ENCODE data around the gene GCKR.

GCKR gene, protein sequence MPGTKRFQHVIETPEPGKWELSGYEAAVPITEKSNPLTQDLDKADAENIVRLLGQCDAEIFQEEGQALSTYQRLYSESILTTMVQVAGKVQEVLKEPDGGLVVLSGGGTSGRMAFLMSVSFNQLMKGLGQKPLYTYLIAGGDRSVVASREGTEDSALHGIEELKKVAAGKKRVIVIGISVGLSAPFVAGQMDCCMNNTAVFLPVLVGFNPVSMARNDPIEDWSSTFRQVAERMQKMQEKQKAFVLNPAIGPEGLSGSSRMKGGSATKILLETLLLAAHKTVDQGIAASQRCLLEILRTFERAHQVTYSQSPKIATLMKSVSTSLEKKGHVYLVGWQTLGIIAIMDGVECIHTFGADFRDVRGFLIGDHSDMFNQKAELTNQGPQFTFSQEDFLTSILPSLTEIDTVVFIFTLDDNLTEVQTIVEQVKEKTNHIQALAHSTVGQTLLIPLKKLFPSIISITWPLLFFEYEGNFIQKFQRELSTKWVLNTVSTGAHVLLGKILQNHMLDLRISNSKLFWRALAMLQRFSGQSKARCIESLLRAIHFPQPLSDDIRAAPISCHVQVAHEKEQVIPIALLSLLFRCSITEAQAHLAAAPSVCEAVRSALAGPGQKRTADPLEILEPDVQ

GRCh38 chr2:27496357-27497287, at the start of gene GCKR:
Gene GCKR (plus strand): TSS chr2:27496839. CDS start chr2:27496905, 66 bp downstream.
- no peak for DNase-seq

GRCh38 chr2:27448381-27448780, 48.3 kb upstream of the GCKR start:
- no peak for DNase-seq

DNA sequence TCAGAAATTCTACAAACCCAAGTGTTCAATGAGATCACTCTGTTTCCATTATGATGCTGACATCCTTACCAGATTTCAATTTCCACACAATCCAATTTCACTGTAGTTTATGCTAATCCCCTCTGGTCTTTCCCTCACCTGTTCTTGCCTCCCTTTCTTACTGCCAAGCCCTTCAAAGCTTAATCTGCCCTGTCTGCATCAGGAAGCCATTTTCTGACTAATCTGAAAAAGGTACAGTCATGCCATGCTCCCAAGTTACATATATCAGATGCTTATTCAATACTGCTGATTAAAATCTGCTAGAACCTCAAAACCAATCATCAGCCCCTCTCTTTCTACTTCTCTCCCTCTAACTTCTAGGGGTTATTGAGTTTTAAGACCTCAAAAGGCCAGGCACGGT, 45.5 kb upstream of the GCKR start:
- peak; percentile 45 for DNase-seq

GRCh38 chr2:27453968-27454367, 42.7 kb upstream of the GCKR start:
- no peak for DNase-seq

GRCh38 chr2:27461118-27461517, 35.5 kb upstream of the GCKR start:
- DNase-seq = no peak

- no peak for DNase-seq
Measured at GRCh38 chr2:27464443-27464842, 32.2 kb upstream of the GCKR start.

GRCh38 chr2:27471961-27472360, 24.7 kb upstream of the GCKR start:
- no peak for DNase-seq

DNA sequence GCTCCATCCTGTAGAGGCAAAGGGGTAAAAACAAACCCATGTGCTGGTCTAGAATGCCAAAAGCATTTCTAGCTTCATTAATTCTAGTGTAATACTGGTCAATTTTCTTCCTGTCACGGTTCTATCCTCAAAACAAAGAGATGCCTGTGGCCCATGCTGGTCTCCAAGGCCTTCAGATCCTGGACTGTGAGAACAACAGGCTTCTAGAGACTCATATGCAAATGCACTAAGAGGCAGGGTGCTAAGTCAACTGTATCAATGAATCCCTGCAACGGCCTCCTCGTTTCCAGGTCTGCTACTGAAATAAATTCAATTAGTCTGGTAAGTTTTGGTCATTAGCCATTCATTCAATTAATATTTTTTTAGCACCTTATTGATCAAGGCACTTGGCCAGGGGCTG, 11.1 kb upstream of the GCKR start:
- DNase-seq = no peak

- no peak for DNase-seq
Measured at GRCh38 chr2:27489118-27489497, 7.5 kb upstream of the GCKR start.

DNA sequence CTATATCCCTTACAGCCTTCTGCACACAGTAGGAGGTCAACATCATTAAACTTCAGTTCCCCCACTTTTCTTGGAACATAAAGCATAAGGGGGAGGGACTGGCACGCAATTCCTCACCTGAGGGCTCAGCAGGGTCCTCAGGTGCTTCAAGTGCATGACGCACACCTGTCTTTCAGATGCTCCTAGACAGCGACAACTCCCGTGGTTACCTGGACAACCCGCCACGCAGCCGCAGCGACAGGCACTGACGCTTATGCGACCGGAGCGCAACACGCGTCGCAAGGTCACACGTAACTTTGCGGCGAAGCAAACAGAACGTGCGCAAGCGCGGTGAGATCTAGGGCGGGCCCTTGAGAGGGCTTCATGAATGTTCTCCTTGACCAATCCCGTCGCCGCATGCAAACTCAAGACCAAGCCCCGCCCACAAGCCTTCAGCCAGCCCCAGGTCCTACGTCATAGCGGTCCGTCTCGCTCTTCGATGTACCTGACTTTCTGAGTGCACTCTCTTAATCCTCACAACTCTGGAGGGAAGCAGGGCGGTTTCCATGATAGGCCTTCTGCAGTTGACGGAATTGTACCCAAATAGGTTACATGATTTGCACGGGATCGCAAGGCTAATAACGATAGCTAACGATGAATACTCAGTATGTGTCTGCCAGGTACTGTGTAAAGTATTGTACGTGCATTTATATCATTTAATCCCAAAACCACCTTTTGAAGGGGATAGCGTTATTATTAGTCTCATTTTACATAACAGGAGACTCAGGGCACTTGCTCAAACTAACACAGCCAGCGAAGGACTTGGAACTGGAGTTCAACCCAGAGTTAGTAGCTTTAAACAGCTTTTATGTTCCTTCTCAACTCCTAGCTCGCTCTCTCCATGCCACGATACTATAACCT, 6.9 kb upstream of the GCKR start, which contains the start of gene IFT172:
IFT172 (minus strand) TSS at position 246 of the 900 bp plus-strand sequence; CDS start at position 156, 90 bp downstream.
- DNase-seq = peak; percentile 99

GRCh38 chr2:27492557-27492956, 4.1 kb upstream of the GCKR start:
- no peak for DNase-seq

DNA sequence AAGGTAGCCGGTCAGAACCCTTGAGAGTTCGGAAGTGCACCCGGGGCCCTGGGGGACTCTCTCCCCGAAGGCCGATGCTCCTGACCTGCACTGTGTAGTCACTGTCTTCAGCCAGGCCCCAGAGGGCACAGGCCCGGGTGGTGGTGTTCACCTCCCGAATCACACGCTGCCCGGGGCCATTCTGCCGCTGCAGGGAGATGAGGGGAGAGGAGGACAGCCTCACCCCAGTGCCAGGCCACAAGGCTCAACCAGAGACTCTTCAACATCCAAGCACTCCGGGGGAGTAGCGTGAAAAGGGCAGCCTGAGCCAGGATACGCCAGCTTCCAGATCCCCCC, 2.7 kb upstream of the GCKR start:
- DNase-seq = no peak

DNA sequence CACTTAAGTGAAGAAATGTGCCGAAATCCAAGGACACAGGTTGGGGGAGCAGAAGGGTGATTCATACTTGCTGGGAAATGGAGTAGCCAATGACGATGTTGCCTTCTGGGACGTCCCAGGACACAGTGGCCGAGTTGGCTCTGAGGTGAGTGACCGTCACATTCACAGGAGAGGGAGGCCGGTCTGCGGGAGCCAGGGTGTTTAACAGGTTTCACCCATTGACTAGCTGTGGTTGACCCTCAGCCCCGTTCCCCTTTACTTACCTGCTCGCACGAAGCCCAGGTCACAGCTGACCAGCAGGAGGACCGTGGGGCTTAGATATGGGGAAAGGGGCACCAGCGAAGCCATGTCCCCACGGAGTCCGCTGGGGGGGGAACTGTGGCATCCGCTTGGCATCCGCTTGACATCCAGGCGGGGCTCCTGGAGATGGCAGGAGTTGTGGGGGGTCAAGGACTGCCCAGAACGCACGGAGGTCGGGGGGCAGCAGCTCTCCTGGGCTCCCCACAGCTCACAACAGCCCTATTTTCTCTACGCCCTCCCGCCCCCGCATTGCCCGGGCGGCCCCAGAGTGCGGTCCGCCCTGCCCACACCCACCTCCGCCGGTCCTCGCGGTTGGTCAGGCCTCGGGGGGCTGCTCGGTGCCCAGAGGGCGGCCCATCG, 2.2 kb upstream of the GCKR start:
- DNase-seq = no peak

DNA sequence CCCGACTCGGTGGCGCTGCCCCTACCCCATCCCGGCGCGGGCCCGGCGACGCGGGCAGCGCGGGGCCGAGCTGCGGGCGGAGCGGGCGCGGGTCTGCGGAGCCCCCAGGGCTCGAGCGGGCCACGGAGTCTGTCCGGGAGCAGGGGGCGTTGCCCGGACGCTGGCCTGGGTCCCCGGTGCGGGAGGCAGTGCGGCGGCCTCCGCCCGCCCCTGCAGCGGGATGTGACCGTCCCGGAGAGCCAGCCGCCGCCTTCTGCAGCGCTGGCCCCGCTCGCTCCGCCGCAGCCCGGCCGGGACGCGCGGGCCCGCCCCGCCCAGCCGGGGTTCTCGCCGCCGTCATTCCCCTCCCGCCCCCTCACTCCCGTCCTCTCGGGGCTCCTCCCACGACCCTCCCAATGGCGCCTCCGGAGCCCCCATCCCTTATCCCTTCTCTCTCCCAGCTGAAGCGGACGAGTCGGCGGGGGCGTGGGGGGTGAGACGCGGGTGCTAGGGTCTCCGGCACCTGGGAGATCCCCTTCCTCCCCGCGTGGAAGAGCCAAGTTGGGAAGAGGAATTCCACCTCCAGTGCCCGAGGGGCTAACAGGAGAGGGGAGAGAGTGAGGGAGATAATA, 1.6 kb upstream of the GCKR start, which contains the start of gene FNDC4:
FNDC4 (minus strand) TSS at position 257 of the 611 bp plus-strand sequence. CDS start 521 bp downstream, outside the sequence.
- no peak for DNase-seq

DNA sequence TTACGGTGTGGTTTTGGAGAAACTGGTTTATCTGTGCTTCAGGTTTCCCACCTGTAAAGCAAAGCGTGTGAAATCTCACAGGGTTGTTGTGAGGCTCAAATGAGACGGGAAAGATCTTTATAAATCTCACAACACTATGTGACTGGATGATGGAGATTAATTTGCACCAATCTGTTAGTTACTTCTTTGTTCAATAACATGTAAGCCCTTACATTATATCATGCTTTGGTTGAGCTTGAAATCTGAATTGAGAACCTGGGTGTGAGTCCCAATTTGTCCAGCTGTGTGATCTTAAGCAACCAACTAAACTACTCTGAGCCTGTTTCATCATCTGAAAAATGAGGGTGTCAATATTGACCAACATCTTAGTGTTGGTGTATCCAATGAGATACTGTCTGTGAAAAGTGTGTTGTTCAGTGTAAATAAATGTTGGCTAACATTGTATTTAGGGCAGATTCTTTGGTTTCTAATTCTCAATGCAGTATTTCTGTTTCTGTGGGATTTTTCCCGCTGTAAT, 741 bp upstream of the GCKR start:
- no peak for DNase-seq

DNA sequence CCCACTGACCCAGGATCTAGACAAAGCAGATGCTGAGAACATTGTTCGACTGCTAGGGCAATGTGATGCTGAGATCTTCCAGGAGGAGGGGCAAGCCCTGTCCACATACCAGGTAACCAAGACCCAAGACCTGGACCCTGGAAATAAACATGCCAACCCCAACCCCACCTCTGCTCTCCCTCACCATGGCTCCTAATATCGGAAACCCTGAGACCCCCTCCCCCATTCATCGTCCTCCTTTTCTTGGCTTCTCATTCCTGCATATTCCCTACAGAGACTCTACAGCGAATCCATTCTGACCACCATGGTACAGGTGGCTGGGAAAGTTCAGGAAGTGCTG, 619 bp downstream of the GCKR start:
- no peak for DNase-seq

DNA sequence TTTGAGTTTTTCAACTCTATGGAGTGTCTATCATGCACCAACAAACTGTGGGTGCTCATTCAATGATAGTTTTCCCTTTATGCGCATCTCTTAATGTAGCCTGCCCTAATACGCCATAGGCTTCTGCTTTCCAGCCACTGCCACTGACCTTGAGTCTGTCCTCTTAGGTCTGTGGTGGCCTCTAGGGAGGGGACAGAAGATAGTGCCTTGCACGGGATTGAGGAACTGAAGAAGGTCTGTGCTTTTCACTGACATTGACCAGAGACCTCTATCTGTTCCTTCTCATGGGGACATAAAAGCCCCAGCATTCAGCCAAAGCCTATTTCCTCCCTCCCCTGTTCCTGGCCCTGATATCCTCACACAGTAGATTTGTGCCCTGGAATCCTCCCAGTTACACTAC, 2.3 kb downstream of the GCKR start:
- no peak for DNase-seq

- no peak for DNase-seq
Measured at GRCh38 chr2:27501042-27501441, 4.4 kb downstream of the GCKR start.

DNA sequence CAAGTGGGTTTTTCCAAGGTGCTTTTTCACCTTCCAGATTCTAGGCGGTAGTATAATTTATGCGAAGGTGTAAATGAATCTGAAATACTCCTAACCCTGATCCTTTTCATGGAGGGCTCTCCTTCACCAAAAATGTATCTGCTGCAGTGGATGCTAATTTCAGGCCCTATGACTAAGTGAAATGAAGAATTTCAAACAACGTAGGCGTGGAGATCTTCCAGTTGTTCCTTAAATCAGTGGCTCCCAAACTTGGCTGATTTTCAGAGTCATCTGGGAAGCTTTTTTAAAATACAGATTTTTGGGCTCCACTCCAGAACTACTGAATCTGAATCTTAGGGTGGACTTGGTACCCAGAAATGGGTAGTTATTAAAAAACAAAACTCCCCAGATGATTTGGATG, 5.5 kb downstream of the GCKR start:
- no peak for DNase-seq

DNA sequence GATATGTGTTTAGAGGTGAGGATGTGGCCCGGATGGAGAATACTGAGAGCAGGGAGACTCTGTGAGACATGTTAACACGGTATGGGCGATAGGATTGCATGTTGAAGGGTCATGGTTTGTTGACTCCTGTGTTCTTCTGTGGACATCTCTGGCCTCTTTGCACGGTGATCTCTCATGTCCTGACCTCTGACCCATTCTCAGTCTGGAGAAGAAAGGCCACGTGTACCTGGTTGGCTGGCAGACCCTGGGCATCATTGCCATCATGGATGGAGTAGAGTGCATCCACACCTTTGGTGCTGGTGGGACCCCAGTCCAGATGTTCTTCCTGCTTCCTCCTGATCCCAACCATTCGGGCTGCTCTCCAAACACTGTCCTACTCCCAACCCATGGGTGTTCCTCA, 9.9 kb downstream of the GCKR start:
- DNase-seq = no peak

- DNase-seq = no peak
Measured at GRCh38 chr2:27507293-27507692, 10.7 kb downstream of the GCKR start.
